Calu3 (cell line): ENCODE data around the gene ALPG. TPM values are rescaled to one million over a fixed set of nuclear protein-coding genes. Genes with fewer than 3 reads are reported as not detected.

ENCODE experiments used
- BruUV-seq: library from RNA; stranded (reverse); fragments of 400-500 nt; replicated peaks from 2 replicates; lab custom pipeline; 2021; lab: Mats Ljungman, UMichigan
- CTCF ChIA-PET: fragments of 300-600 bp; sonication (Branson Sonifier 250); formaldehyde crosslinking; loops from one replicate; lab custom pipeline; 2022; ENCODE audit warnings: antibody characterized with exemption; lab: Charles Lee
- DNase-seq: peaks from one replicate; pipeline ENCODE4 v3.0.0; 2022
- H3K27ac Mint-ChIP-seq: one replicate; pipeline ENCODE4 v1.8.0; 2022; ENCODE audit warnings: mixed read lengths; ENCODE audit not compliant: unreplicated experiment
- H3K27me3 Mint-ChIP-seq: one replicate; pipeline ENCODE4 v1.8.0; 2022; ENCODE audit warnings: mixed read lengths; ENCODE audit not compliant: unreplicated experiment
- H3K36me3 Mint-ChIP-seq: one replicate; pipeline ENCODE4 v1.8.0; 2022; ENCODE audit warnings: mild to moderate bottlenecking, moderate library complexity, mixed read lengths; ENCODE audit not compliant: insufficient read depth, unreplicated experiment
- H3K4me1 Mint-ChIP-seq: one replicate; pipeline ENCODE4 v1.8.0; 2022; ENCODE audit warnings: mild to moderate bottlenecking, low read depth, mixed read lengths; ENCODE audit not compliant: unreplicated experiment
- H3K4me3 Mint-ChIP-seq: one replicate; pipeline ENCODE4 v1.8.0; 2022; ENCODE audit warnings: mild to moderate bottlenecking, low read depth, moderate library complexity, mixed read lengths; ENCODE audit not compliant: unreplicated experiment
- H3K9me3 Mint-ChIP-seq: one replicate; pipeline ENCODE4 v1.8.0; 2022; ENCODE audit warnings: low read depth, mixed read lengths; ENCODE audit not compliant: unreplicated experiment
- intact Hi-C: fragments of 100-400 bp; cut with micrococcal nuclease; formaldehyde crosslinking; loops from one replicate; pipeline ENCODE4 v1.10.0; 2022; ENCODE audit not compliant: unreplicated experiment
- total RNA-seq: library from RNA; stranded (reverse); gene quantifications from 2 replicates; pipeline ENCODE4 v1.2.3, GENCODE V29; 2022
- TF ChIP-seq, protein P1 (sequence below): fragments of 200-600 bp; IDR thresholded peaks from one replicate; pipeline ENCODE4 v1.8.0; 2022; ENCODE audit warnings: antibody characterized with exemption; ENCODE audit not compliant: unreplicated experiment

The ALPG gene
- total RNA-seq, 1 experiment from 2014 or later, result not detected

DNA sequence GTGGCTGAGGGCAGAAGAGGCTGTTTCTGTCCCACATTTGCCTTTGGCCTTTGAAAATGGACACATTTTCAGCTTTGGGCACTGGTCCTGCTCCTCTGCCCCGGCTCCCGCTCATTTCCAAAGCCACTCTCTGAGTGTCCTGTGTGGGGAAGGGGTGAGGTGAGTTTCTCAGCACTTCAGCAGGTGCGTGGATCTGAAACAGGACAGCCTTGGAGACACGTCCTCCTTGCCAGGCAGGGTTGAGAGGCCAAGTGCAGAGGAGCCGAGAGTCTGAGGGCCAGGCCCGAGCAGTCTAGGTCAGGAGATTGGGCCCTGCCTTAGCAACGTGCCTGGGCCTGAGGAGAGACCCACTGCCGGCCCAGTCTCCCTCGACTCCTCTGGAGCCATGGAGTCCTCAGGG is 27.4 kb downstream of the ALPG start:
- Mint-ChIP-seq H3K36me3 (no peaks in the 10 kb centered on the region), H3K4me1 (no peaks in the 10 kb centered on the region), H3K9me3 (no peaks in the 10 kb centered on the region), H3K27me3 (no peaks in the 10 kb centered on the region), H3K4me3 (no peak overlapping the region), H3K27ac (no peak overlapping the region)
- no peak for DNase-seq
- TF ChIP-seq, protein P1, sequence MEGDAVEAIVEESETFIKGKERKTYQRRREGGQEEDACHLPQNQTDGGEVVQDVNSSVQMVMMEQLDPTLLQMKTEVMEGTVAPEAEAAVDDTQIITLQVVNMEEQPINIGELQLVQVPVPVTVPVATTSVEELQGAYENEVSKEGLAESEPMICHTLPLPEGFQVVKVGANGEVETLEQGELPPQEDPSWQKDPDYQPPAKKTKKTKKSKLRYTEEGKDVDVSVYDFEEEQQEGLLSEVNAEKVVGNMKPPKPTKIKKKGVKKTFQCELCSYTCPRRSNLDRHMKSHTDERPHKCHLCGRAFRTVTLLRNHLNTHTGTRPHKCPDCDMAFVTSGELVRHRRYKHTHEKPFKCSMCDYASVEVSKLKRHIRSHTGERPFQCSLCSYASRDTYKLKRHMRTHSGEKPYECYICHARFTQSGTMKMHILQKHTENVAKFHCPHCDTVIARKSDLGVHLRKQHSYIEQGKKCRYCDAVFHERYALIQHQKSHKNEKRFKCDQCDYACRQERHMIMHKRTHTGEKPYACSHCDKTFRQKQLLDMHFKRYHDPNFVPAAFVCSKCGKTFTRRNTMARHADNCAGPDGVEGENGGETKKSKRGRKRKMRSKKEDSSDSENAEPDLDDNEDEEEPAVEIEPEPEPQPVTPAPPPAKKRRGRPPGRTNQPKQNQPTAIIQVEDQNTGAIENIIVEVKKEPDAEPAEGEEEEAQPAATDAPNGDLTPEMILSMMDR, result no peak
- BruUV-seq, result no TSS peak
- CTCF ChIA-PET, result no interaction called here
- intact Hi-C loops, result no loop called here

DNA sequence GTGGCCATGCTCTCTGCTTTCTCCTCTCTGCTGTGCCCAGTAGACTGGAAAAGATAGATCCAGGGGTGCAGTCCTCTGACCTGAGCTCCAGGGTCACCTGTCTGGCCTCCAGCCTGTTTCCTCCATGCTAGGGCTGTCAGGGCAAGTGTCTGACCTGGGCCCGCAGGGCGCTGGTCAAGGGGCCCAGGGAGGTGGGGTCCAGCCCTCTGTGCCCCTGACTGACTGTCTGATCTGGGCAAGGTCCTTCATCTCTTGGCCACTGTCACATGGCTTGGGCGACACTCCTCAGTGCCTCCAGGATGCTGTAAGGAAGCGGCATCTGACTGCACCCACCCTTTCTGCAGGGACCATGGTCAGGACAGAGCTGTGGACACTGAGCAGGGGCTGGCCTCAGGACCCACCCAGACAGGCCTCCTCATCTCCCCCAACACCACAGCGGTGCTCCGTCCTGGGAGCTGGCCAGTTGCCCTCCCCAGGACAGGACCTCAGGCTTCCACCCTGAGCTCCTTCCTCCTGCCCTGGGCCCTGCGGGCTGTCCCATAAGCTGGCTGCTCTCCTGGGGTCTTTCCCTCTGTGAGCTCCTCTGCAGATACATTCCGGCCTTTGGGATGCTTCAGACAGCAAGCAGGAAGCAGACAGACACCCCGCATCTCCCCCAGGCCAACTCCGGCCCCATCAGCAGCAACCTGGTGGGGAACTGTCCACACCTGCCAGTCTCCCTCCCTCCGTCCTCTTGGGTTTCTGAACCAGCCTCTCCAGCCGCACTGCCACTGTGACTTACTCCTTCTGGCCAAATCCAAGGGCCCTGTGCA is 28.1 kb downstream of the ALPG start:
- no peaks in the 10 kb centered on the region for H3K36me3 Mint-ChIP-seq
- H3K4me1 Mint-ChIP-seq, result no peaks in the 10 kb centered on the region
- BruUV-seq, result no TSS peak
- no peak for DNase-seq
- intact Hi-C loops, result no loop called here
- H3K4me3 Mint-ChIP-seq, result no peak overlapping the region
- CTCF ChIA-PET, result no interaction called here
- TF ChIP-seq, protein P1, result no peak
- H3K9me3 Mint-ChIP-seq, result no peaks in the 10 kb centered on the region
- H3K27me3 Mint-ChIP-seq, result no peaks in the 10 kb centered on the region
- H3K27ac Mint-ChIP-seq, result no peak overlapping the region

DNA sequence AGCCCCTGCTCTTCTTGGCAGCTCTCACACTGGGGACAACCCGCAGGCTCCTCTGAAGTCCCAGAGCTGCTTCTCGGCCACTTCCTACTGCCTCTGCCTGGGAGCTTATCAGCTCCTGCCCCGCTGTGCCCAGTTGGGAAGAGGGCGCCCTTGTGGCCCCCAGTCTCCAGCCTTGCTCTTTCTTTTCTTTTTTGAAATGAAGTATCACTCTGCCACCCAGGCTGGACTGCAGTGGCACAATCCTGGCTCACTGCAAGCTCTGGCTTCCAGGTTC is 28.7 kb downstream of the ALPG start:
- H3K4me1 Mint-ChIP-seq, result no peaks in the 10 kb centered on the region
- H3K4me3 Mint-ChIP-seq, result no peak overlapping the region
- no TSS peak for BruUV-seq
- no peak for DNase-seq
- no peak overlapping the region for H3K27ac Mint-ChIP-seq
- intact Hi-C loops, result no loop called here
- CTCF ChIA-PET, result no interaction called here
- H3K9me3 Mint-ChIP-seq, result no peaks in the 10 kb centered on the region
- TF ChIP-seq, protein P1, result no peak
- no peaks in the 10 kb centered on the region for H3K36me3 Mint-ChIP-seq
- peaks cover 2% of the 10 kb centered on the region for H3K27me3 Mint-ChIP-seq

GRCh38 chr2:232435805-232436204 is 29.2 kb downstream of the ALPG start:
- CTCF ChIA-PET, result no interaction called here
- intact Hi-C loops, result no loop called here

More at GRCh38 chr2:232435805-232436204, 29.2 kb downstream of the ALPG start:
- no peak for DNase-seq
- no peaks in the 10 kb centered on the region for H3K9me3 Mint-ChIP-seq
- no TSS peak for BruUV-seq
- peaks cover 7% of the 10 kb centered on the region for H3K27me3 Mint-ChIP-seq
- TF ChIP-seq, protein P1, result no peak
- H3K4me3 Mint-ChIP-seq, result no peak overlapping the region
- H3K27ac Mint-ChIP-seq, result no peak overlapping the region
- H3K4me1 Mint-ChIP-seq, result no peaks in the 10 kb centered on the region
- H3K36me3 Mint-ChIP-seq, result no peaks in the 10 kb centered on the region
